Activated B cell treated with CpG ODN at 0.5 μM for 24 hours (primary cell): Measurements from ENCODE around the gene EPX. TPM values are rescaled to one million over a fixed set of nuclear protein-coding genes. Genes with fewer than 3 reads are reported as not detected.

Experiments used
- ATAC-seq: fragments of 200-7000 bp; cut with Tn5 transposase; one replicate; pipeline ENCODE4 v1.10.0; 2021; ENCODE audit warnings: low read depth, mild to moderate bottlenecking, moderate library complexity
- CTCF ChIA-PET: fragments of 350-600 bp; sonication (Branson Sonifier 250); formaldehyde crosslinking; loops from one replicate; lab custom pipeline; 2021; ENCODE audit warnings: antibody characterized with exemption; lab: Charles Lee
- POLR2A ChIA-PET: fragments of 350-600 bp; sonication (Branson Sonifier 250); formaldehyde crosslinking; loops from one replicate; lab custom pipeline; 2021; ENCODE audit warnings: antibody characterized with exemption; lab: Charles Lee
- DNase-seq: peaks from one replicate; pipeline ENCODE4 v3.0.0; 2022
- H3K27ac Mint-ChIP-seq: one replicate; pipeline ENCODE4 v1.8.0; 2020; ENCODE audit warnings: mixed read lengths
- H3K27me3 Mint-ChIP-seq: one replicate; pipeline ENCODE4 v1.8.0; 2021; ENCODE audit warnings: mixed read lengths
- H3K36me3 Mint-ChIP-seq: one replicate; pipeline ENCODE4 v1.8.0; 2021; ENCODE audit warnings: low read depth, mixed read lengths
- H3K4me1 Mint-ChIP-seq: one replicate; pipeline ENCODE4 v1.8.0; 2021; ENCODE audit warnings: mixed read lengths
- H3K4me3 Mint-ChIP-seq: one replicate; pipeline ENCODE4 v1.8.0; 2020; ENCODE audit warnings: mild to moderate bottlenecking, mixed read lengths
- H3K9me3 Mint-ChIP-seq: one replicate; pipeline ENCODE4 v1.8.0; 2020; ENCODE audit warnings: mixed read lengths
- CTCF ChIP-seq: fragments of 200-600 bp; IDR thresholded peaks from one replicate; pipeline ENCODE4 v1.8.0; 2022; ENCODE audit warnings: antibody characterized with exemption, mild to moderate bottlenecking
- intact Hi-C: fragments of 100-400 bp; cut with micrococcal nuclease; formaldehyde crosslinking; loops from one replicate; pipeline ENCODE4 v1.15.1; 2024
- total RNA-seq: library from RNA; stranded (reverse); gene quantifications from 2 replicates; pipeline ENCODE4 v1.2.3, GENCODE V29; 2022

The EPX gene
- total RNA-seq, 1 donor from 2014 or later: not detected

GRCh38 chr17:58174871-58175270 is 17.7 kb upstream of the EPX start:
- TF ChIP-seq CTCF: no peak
- DNase-seq: no peak

GRCh38 chr17:58176200-58176599 is 16.3 kb upstream of the EPX start:
- intact Hi-C loops: no loop called here
- H3K27ac Mint-ChIP-seq: no peak overlapping the region
- DNase-seq (no peak), ATAC-seq (no peak)
- no peaks in the 10 kb centered on the region for H3K9me3 Mint-ChIP-seq
- H3K36me3 Mint-ChIP-seq: no peaks in the 10 kb centered on the region
- peaks cover 3% of the 10 kb centered on the region for H3K4me1 Mint-ChIP-seq
- no peak overlapping the region for H3K4me3 Mint-ChIP-seq
- ChIA-PET CTCF (no interaction called here), POLR2A (no interaction called here)
- H3K27me3 Mint-ChIP-seq: peaks cover 34% of the 10 kb centered on the region
- TF ChIP-seq CTCF: no peak

More at GRCh38 chr17:58174871-58175270, 17.7 kb upstream of the EPX start:
- Mint-ChIP-seq H3K27ac (no peak overlapping the region), H3K36me3 (no peaks in the 10 kb centered on the region), H3K4me3 (no peak overlapping the region), H3K27me3 (peaks cover 38% of the 10 kb centered on the region), H3K4me1 (no peaks in the 10 kb centered on the region), H3K9me3 (no peaks in the 10 kb centered on the region)
- CTCF ChIA-PET: no interaction called here
- intact Hi-C loops: no loop called here
- ATAC-seq: no peak
- POLR2A ChIA-PET: no interaction called here

- no peak for DNase-seq
- Mint-ChIP-seq H3K4me3 (no peak overlapping the region), H3K9me3 (no peaks in the 10 kb centered on the region), H3K27me3 (peaks cover 22% of the 10 kb centered on the region), H3K27ac (no peak overlapping the region), H3K4me1 (peaks cover 23% of the 10 kb centered on the region), H3K36me3 (no peaks in the 10 kb centered on the region)
- intact Hi-C loops: no loop called here
- ATAC-seq: no peak
- CTCF ChIA-PET: no interaction called here
- POLR2A ChIA-PET: no interaction called here
- no peak for TF ChIP-seq CTCF
These were observed 10.7 kb upstream of the EPX start for GRCh38 chr17:58181796-58182195.

GRCh38 chr17:58183514-58183913 is 9.0 kb upstream of the EPX start:
- Mint-ChIP-seq H3K4me3 (no peak overlapping the region), H3K9me3 (no peaks in the 10 kb centered on the region), H3K27ac (no peak overlapping the region), H3K4me1 (peaks cover 23% of the 10 kb centered on the region), H3K36me3 (no peaks in the 10 kb centered on the region), H3K27me3 (peaks cover 10% of the 10 kb centered on the region)
- intact Hi-C loops: no loop called here
- POLR2A ChIA-PET: no interaction called here
- CTCF ChIA-PET: no interaction called here
- DNase-seq (no peak), ATAC-seq (no peak)
- no peak for TF ChIP-seq CTCF

- intact Hi-C loops: no loop called here
- TF ChIP-seq CTCF: no peak
- ATAC-seq (no peak), DNase-seq (no peak)
- Mint-ChIP-seq H3K4me1 (peaks cover 23% of the 10 kb centered on the region), H3K27me3 (peaks cover 8% of the 10 kb centered on the region), H3K9me3 (no peaks in the 10 kb centered on the region), H3K27ac (no peak overlapping the region), H3K4me3 (no peak overlapping the region), H3K36me3 (no peaks in the 10 kb centered on the region)
- ChIA-PET CTCF (no interaction called here), POLR2A (no interaction called here)
These were observed 8.1 kb upstream of the EPX start for GRCh38 chr17:58184308-58184985.
